GM12878 (cell line): Measurements from ENCODE around the gene CMTM3. TPM values are rescaled to one million over a fixed set of nuclear protein-coding genes. Genes with fewer than 3 reads are reported as not detected.

Experiments used
- BHLHE40 ChIP-seq, 2 experiments: fragments of 450-650 bp in 1 of 2; IDR thresholded peaks; 2 replicates each; pipeline ENCODE4 v1.6.1; 2011 to 2017; ENCODE audit warnings: low read depth in 2 of 2, borderline replicate concordance in 1 of 2, improper control_type of control experiment in 1 of 2, low read length in 1 of 2, mild to moderate bottlenecking in 1 of 2
- CHD2 ChIP-seq: IDR thresholded peaks from 2 replicates; pipeline ENCODE4 v1.6.1; 2011; ENCODE audit warnings: low read depth, low read length, improper control_type of control experiment, borderline replicate concordance
- GATAD2B ChIP-seq: fragments of 450-650 bp; conservative IDR thresholded peaks from 2 replicates; pipeline ENCODE4 v1.6.1; 2017; ENCODE audit warnings: low read depth, mild to moderate bottlenecking, moderate library complexity
- NRF1 ChIP-seq: conservative IDR thresholded peaks from 2 replicates; pipeline ENCODE4 v1.6.1; 2011; ENCODE audit warnings: mild to moderate bottlenecking, low read depth, low read length, improper control_type of control experiment
- PAX5 ChIP-seq: IDR thresholded peaks from 2 replicates; pipeline ENCODE4 v1.6.1; 2011; ENCODE audit warnings: low read depth, low read length, borderline replicate concordance
- PAX8 ChIP-seq: fragments of 450-650 bp; IDR thresholded peaks from 2 replicates; pipeline ENCODE4 v1.6.1; 2017; ENCODE audit warnings: mild to moderate bottlenecking, moderate library complexity
- POLR2A ChIP-seq: IDR thresholded peaks from 2 replicates; pipeline ENCODE4 v1.6.1; 2011; ENCODE audit warnings: low read depth, mild to moderate bottlenecking, low read length
- RUNX3 ChIP-seq: IDR thresholded peaks from 2 replicates; pipeline ENCODE4 v1.6.1; 2012; ENCODE audit warnings: low read length, inconsistent platforms
- SMC3 ChIP-seq: IDR thresholded peaks from 2 replicates; pipeline ENCODE4 v1.6.1; 2011; ENCODE audit warnings: low read length, improper control_type of control experiment, borderline replicate concordance
- SP1 ChIP-seq: IDR thresholded peaks from one replicate; pipeline ENCODE4 v1.6.1; 2011; ENCODE audit warnings: low read depth, low read length
- STAT3 ChIP-seq: IDR thresholded peaks from 2 replicates; pipeline ENCODE4 v1.6.1; 2011; ENCODE audit warnings: low read depth, low read length, improper control_type of control experiment
- TAF1 ChIP-seq: IDR thresholded peaks from 2 replicates; pipeline ENCODE4 v1.6.1; 2011; ENCODE audit warnings: mild to moderate bottlenecking, low read depth, low read length, borderline replicate concordance
- ZNF207 ChIP-seq: fragments of 450-650 bp; IDR thresholded peaks from 2 replicates; pipeline ENCODE4 v1.6.1; 2014; ENCODE audit warnings: antibody characterized with exemption, mild to moderate bottlenecking, borderline replicate concordance
- ZNF217 ChIP-seq: fragments of 450-650 bp; IDR thresholded peaks from 2 replicates; pipeline ENCODE4 v1.6.1; 2017; ENCODE audit warnings: antibody characterized with exemption, mild to moderate bottlenecking
- polyA plus RNA-seq, 11 experiments: library from polyadenylated mRNA; depleted of rRNA in 4 of 11; unstranded in 6 of 11; stranded (reverse) in 5 of 11; fragments of >200 nt; fragmentation: Nextera tagmentation in 4 of 11; fragmentation: Illumina TruSeq in 1 of 11; extraction: Ambion mirVana in 4 of 11; extraction: Trizol in 1 of 11; gene quantifications; 1 replicate in 1 of 11; 2 replicates in 10 of 11; pipeline versions ENCODE4 v1.2.1 to v1.2.3, GENCODE V29; 2011 to 2016; ENCODE audit warnings: inconsistent platforms in 2 of 11, missing spikeins in 2 of 11, low read depth in 1 of 11
- total RNA-seq, 4 experiments: library from RNA; depleted of rRNA in 3 of 4; stranded (reverse); fragments of >200 nt in 3 of 4; fragmentation: Illumina TruSeq in 1 of 4; extraction: Trizol in 1 of 4; gene quantifications; 2 replicates each; pipeline versions ENCODE4 v1.2.1 to v1.2.3, GENCODE V29; 2013 to 2021
- TF ChIP-seq, protein P1 (sequence below): IDR thresholded peaks from 2 replicates; pipeline ENCODE4 v1.6.1; 2012; ENCODE audit warnings: low read length, inconsistent platforms
- TF ChIP-seq, protein P2 (sequence below): fragments of 450-650 bp; IDR thresholded peaks from 2 replicates; pipeline ENCODE4 v1.6.1; 2017; ENCODE audit warnings: mild to moderate bottlenecking, moderate library complexity
- TF ChIP-seq, protein P3 (sequence below): IDR thresholded peaks from 2 replicates; pipeline ENCODE4 v1.6.1; 2011; ENCODE audit warnings: borderline replicate concordance, low read depth, mild to moderate bottlenecking, moderate library complexity, low read length; ENCODE audit not compliant: insufficient read depth, poor library complexity, severe bottlenecking
- TF ChIP-seq, protein P4 (sequence below): fragments of 450-650 bp; IDR thresholded peaks from 2 replicates; pipeline ENCODE4 v1.6.1; 2017; ENCODE audit warnings: borderline replicate concordance
- TF ChIP-seq, protein P5 (sequence below): fragments of 450-650 bp; IDR thresholded peaks from 2 replicates; pipeline ENCODE4 v1.6.1; 2016; ENCODE audit warnings: mild to moderate bottlenecking

Gene CMTM3
- total and polyA plus RNA-seq, 10 of the 15 experiments (the other 5 are each of a cell fraction or from before 2014, with no cell fraction given), result 5.4 to 47.4 (median 28.6) TPM

DNA sequence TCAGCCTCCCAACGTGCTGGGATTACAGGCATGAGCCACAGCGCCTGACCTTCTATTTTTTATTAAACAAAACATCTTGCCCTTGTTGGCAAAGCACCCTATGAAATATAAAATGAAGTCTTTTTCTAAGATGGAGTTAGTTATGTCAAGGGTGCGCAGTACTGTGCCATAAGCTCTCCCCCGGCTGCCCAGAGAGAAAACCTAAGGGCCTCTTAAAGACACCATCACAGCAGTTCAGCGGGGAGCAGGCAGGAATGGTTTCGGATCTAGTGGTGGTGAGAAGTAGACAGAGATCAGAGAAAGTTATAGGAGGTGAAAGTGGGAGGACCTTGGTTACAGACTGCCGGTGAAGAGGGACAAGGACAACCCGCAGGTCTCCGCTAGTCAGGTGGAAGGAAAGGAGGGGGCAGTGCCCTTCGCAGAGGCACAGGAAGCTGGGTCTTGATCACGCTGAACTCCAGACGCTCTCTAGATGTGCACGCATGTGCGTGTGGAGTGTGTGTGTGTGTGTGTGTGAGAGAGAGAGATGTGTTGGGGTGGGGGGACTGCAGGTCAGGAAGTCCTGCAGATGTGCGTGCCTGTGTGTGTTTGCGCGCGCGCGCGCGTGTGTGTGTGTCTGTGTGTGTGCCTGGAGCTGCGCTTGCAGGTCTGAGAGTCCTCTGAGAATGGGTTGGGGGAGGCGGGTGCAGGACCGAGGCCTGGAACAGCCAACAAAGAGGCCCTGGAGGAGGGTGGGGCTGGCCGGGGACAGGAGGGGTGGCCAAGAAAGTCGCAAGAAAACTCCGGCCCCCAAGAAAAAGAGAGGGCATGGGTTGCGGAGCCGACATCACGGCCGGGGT lies 748 bp upstream of the CMTM3 start (continued):
- TF ChIP-seq, protein P1, sequence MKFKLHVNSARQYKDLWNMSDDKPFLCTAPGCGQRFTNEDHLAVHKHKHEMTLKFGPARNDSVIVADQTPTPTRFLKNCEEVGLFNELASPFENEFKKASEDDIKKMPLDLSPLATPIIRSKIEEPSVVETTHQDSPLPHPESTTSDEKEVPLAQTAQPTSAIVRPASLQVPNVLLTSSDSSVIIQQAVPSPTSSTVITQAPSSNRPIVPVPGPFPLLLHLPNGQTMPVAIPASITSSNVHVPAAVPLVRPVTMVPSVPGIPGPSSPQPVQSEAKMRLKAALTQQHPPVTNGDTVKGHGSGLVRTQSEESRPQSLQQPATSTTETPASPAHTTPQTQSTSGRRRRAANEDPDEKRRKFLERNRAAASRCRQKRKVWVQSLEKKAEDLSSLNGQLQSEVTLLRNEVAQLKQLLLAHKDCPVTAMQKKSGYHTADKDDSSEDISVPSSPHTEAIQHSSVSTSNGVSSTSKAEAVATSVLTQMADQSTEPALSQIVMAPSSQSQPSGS, result no peak
- no peak for TF ChIP-seq SMC3
- TF ChIP-seq, protein P2, sequence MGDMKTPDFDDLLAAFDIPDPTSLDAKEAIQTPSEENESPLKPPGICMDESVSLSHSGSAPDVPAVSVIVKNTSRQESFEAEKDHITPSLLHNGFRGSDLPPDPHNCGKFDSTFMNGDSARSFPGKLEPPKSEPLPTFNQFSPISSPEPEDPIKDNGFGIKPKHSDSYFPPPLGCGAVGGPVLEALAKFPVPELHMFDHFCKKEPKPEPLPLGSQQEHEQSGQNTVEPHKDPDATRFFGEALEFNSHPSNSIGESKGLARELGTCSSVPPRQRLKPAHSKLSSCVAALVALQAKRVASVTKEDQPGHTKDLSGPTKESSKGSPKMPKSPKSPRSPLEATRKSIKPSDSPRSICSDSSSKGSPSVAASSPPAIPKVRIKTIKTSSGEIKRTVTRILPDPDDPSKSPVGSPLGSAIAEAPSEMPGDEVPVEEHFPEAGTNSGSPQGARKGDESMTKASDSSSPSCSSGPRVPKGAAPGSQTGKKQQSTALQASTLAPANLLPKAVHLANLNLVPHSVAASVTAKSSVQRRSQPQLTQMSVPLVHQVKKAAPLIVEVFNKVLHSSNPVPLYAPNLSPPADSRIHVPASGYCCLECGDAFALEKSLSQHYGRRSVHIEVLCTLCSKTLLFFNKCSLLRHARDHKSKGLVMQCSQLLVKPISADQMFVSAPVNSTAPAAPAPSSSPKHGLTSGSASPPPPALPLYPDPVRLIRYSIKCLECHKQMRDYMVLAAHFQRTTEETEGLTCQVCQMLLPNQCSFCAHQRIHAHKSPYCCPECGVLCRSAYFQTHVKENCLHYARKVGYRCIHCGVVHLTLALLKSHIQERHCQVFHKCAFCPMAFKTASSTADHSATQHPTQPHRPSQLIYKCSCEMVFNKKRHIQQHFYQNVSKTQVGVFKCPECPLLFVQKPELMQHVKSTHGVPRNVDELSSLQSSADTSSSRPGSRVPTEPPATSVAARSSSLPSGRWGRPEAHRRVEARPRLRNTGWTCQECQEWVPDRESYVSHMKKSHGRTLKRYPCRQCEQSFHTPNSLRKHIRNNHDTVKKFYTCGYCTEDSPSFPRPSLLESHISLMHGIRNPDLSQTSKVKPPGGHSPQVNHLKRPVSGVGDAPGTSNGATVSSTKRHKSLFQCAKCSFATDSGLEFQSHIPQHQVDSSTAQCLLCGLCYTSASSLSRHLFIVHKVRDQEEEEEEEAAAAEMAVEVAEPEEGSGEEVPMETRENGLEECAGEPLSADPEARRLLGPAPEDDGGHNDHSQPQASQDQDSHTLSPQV, result peak; percentile 85
- 0 out of 2 replicates have a peak, but pooled peaks have one; percentile 38 for TF ChIP-seq GATAD2B
- TF ChIP-seq, protein P3, sequence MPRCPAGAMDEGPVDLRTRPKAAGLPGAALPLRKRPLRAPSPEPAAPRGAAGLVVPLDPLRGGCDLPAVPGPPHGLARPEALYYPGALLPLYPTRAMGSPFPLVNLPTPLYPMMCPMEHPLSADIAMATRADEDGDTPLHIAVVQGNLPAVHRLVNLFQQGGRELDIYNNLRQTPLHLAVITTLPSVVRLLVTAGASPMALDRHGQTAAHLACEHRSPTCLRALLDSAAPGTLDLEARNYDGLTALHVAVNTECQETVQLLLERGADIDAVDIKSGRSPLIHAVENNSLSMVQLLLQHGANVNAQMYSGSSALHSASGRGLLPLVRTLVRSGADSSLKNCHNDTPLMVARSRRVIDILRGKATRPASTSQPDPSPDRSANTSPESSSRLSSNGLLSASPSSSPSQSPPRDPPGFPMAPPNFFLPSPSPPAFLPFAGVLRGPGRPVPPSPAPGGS, result no peak
- TF ChIP-seq SP1, result no peak
- peak; percentile 19; the same call in 1 of the 2 replicates for TF ChIP-seq RUNX3
- TF ChIP-seq PAX8, result no peak
- TF ChIP-seq POLR2A, result peak; percentile 67
- no peak for TF ChIP-seq ZNF217
- TF ChIP-seq NRF1, result 0 out of 2 replicates have a peak, but pooled peaks have one; percentile 14
- TF ChIP-seq, protein P4, sequence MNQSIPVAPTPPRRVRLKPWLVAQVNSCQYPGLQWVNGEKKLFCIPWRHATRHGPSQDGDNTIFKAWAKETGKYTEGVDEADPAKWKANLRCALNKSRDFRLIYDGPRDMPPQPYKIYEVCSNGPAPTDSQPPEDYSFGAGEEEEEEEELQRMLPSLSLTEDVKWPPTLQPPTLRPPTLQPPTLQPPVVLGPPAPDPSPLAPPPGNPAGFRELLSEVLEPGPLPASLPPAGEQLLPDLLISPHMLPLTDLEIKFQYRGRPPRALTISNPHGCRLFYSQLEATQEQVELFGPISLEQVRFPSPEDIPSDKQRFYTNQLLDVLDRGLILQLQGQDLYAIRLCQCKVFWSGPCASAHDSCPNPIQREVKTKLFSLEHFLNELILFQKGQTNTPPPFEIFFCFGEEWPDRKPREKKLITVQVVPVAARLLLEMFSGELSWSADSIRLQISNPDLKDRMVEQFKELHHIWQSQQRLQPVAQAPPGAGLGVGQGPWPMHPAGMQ, result no peak
- TF ChIP-seq TAF1, result no peak
- TF ChIP-seq BHLHE40 (IDR thresholded peaks at IDR 0.05; ENCODE audit: borderline replicate concordance in 1 of 2, low read depth in 2 of 2, low read length in 1 of 2), result peak; percentile 34 to 75; a peak in 2 of 4 replicates
- TF ChIP-seq ZNF207, result no peak
- TF ChIP-seq STAT3, result no peak
- peak; percentile 27; the same call in 1 of the 2 replicates for TF ChIP-seq CHD2
- TF ChIP-seq PAX5, result peak; percentile 24; the same call in 1 of the 2 replicates
- TF ChIP-seq, protein P5, sequence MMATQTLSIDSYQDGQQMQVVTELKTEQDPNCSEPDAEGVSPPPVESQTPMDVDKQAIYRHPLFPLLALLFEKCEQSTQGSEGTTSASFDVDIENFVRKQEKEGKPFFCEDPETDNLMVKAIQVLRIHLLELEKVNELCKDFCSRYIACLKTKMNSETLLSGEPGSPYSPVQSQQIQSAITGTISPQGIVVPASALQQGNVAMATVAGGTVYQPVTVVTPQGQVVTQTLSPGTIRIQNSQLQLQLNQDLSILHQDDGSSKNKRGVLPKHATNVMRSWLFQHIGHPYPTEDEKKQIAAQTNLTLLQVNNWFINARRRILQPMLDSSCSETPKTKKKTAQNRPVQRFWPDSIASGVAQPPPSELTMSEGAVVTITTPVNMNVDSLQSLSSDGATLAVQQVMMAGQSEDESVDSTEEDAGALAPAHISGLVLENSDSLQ, result peak; percentile 5; the same call in 1 of the 2 replicates
